ENCODE data around the gene POU2F3. TPM values are rescaled to one million over a fixed set of nuclear protein-coding genes. Genes with fewer than 3 reads are reported as not detected.
"Not testable (repeated sequence)": the region's sequence is repeated elsewhere in the genome, so short reads cannot be mapped to it uniquely, and the experiment has no call there.

Gene POU2F3
- total and polyA plus RNA-seq, 3 donors from 2014 or later, result 0.16 to 0.49 (median 0.31) TPM

GRCh38 chr11:120273432-120273831, 33.5 kb downstream of the POU2F3 start:
- Histone ChIP-seq H3K36me3 (ENCODE audit: low read depth, missing control alignments) (no peaks in the 10 kb centered on the region), H3K27me3 (no peaks in the 10 kb centered on the region), H3K4me1 (no peaks in the 10 kb centered on the region), H3K27ac (no peak overlapping the region), H3K4me3 (no peak overlapping the region), H3K9me3 (no peaks in the 10 kb centered on the region)
- DNase-seq, result no peak
- no peak for TF ChIP-seq POLR2A (IDR thresholded peaks at IDR 0.05)
- no peak for TF ChIP-seq CTCF (IDR thresholded peaks at IDR 0.05)
- intact Hi-C loops (cut with DNase I; ENCODE audit: low total_unique reads), result no loop called here
- WGBS, 2 donors, result 92 to 97% methylated on average over 2 of the region's 2 CpGs

- H3K36me3 ChIP-seq (ENCODE audit: low read depth, missing control alignments); intact Hi-C loops (cut with DNase I; ENCODE audit: low total_unique reads); H3K27me3 ChIP-seq; DNase-seq; H3K27ac ChIP-seq; H3K4me3 ChIP-seq; H3K9me3 ChIP-seq; H3K4me1 ChIP-seq: not testable (repeated sequence)
- WGBS, 2 donors, result 91 to 95% methylated on average over 2 of the region's 2 CpGs
Measured at GRCh38 chr11:120273956-120274355, 34.0 kb downstream of the POU2F3 start.

- H3K27ac ChIP-seq, result no peak overlapping the region
- no peak for TF ChIP-seq CTCF (IDR thresholded peaks at IDR 0.05)
- no peak for TF ChIP-seq POLR2A (IDR thresholded peaks at IDR 0.05)
- intact Hi-C loops (cut with DNase I; ENCODE audit: low total_unique reads), result no loop called here
- 78 to 91% methylated on average over 5 of the region's 5 CpGs for WGBS, 2 donors
- H3K4me3 ChIP-seq, result no peak overlapping the region
- no peaks in the 10 kb centered on the region for H3K36me3 ChIP-seq (ENCODE audit: low read depth, missing control alignments)
- no peaks in the 10 kb centered on the region for H3K4me1 ChIP-seq
- no peaks in the 10 kb centered on the region for H3K27me3 ChIP-seq
- no peaks in the 10 kb centered on the region for H3K9me3 ChIP-seq
- no peak for DNase-seq
Measured at GRCh38 chr11:120279502-120279901, 39.6 kb downstream of the POU2F3 start.

- Histone ChIP-seq H3K9me3 (no peaks in the 10 kb centered on the region), H3K4me1 (no peaks in the 10 kb centered on the region), H3K4me3 (no peak overlapping the region), H3K27me3 (no peaks in the 10 kb centered on the region), H3K27ac (no peak overlapping the region), H3K36me3 (ENCODE audit: low read depth, missing control alignments) (no peaks in the 10 kb centered on the region)
- no peak for DNase-seq
- intact Hi-C loops (cut with DNase I; ENCODE audit: low total_unique reads), result no loop called here
- TF ChIP-seq POLR2A (IDR thresholded peaks at IDR 0.05), result no peak
- no peak for TF ChIP-seq CTCF (IDR thresholded peaks at IDR 0.05)
- 81 to 92% methylated on average over 5 of the region's 5 CpGs for WGBS, 2 donors
Measured at GRCh38 chr11:120280600-120281051, 40.7 kb downstream of the POU2F3 start.

GRCh38 chr11:120281143-120281795, 41.3 kb downstream of the POU2F3 start:
- H3K4me1 ChIP-seq, result no peaks in the 10 kb centered on the region
- H3K36me3 ChIP-seq (ENCODE audit: low read depth, missing control alignments), result no peaks in the 10 kb centered on the region
- intact Hi-C loops (cut with DNase I; ENCODE audit: low total_unique reads), result no loop called here
- H3K27ac ChIP-seq, result no peak overlapping the region
- TF ChIP-seq CTCF (IDR thresholded peaks at IDR 0.05) (no peak), POLR2A (IDR thresholded peaks at IDR 0.05) (no peak)
- no peak for DNase-seq
- no peak overlapping the region for H3K4me3 ChIP-seq
- H3K27me3 ChIP-seq, result no peaks in the 10 kb centered on the region
- H3K9me3 ChIP-seq, result no peaks in the 10 kb centered on the region
- WGBS, 2 donors, result 54 to 70% methylated on average over 7 of the region's 7 CpGs

All from testis (tissue), 3 donors.